GM23248 (cell line): ENCODE measurements around the gene SGPL1.

Experiments
- EZH2 ChIP-seq: fragments of 200-600 bp; sonication (generic); IDR thresholded peaks from 2 replicates; pipeline ENCODE4 v1.6.1; 2018; ENCODE audit warnings: antibody characterized with exemption, mild to moderate bottlenecking; ENCODE audit not compliant: insufficient read depth, poor library complexity, severe bottlenecking
- EZH2phosphoT487 ChIP-seq: fragments of 200-600 bp; sonication (generic); IDR thresholded peaks from 2 replicates; pipeline ENCODE4 v1.6.1; 2018; ENCODE audit warnings: antibody characterized with exemption, moderate library complexity, mild to moderate bottlenecking, low read depth; ENCODE audit not compliant: insufficient read depth

GRCh38 chr10:70886921-70887665 lies 71.3 kb downstream of the SGPL1 start:
- TF ChIP-seq EZH2phosphoT487 (no peak), EZH2 (no peak)
